Brain microvascular endothelial cell (primary cell): ENCODE results near the gene OTP.

Experiments
- DNase-seq: peaks from one replicate; pipeline ENCODE4 v3.0.0-alpha.2; 2020
- H3K27ac ChIP-seq: fragments of 250-450 bp; sonication (Bioruptor Pico); 2 replicates; pipeline ENCODE4 v1.5.1; 2020; ENCODE audit warnings: mild to moderate bottlenecking, moderate library complexity
- H3K27me3 ChIP-seq: fragments of 250-450 bp; sonication (Bioruptor Pico); replicated peaks from 2 replicates; pipeline ENCODE4 v1.5.1; 2020; ENCODE audit warnings: mild to moderate bottlenecking
- H3K36me3 ChIP-seq: fragments of 250-450 bp; sonication (Bioruptor Pico); replicated peaks from 2 replicates; pipeline ENCODE4 v1.5.1; 2020; ENCODE audit warnings: mild to moderate bottlenecking
- H3K4me3 ChIP-seq: 2 replicates; pipeline ENCODE4 v1.5.1; 2011; ENCODE audit warnings: low read depth, mild to moderate bottlenecking, control low read depth, low read length, moderate library complexity
- in situ Hi-C: cut with HindIII; loops from 2 replicates; pipeline ENCODE4 v1.10.0; 2017; ENCODE audit warnings: low sequenced_read_pairs, low pct_ligation_motif_present
- TF ChIP-seq, protein P1 (sequence below): IDR thresholded peaks from 2 replicates; pipeline ENCODE4 v1.5.1; 2011; ENCODE audit warnings: low read depth, mild to moderate bottlenecking, moderate library complexity, low read length, control low read depth, inconsistent platforms; ENCODE audit errors: missing control alignments

The OTP gene

DNA sequence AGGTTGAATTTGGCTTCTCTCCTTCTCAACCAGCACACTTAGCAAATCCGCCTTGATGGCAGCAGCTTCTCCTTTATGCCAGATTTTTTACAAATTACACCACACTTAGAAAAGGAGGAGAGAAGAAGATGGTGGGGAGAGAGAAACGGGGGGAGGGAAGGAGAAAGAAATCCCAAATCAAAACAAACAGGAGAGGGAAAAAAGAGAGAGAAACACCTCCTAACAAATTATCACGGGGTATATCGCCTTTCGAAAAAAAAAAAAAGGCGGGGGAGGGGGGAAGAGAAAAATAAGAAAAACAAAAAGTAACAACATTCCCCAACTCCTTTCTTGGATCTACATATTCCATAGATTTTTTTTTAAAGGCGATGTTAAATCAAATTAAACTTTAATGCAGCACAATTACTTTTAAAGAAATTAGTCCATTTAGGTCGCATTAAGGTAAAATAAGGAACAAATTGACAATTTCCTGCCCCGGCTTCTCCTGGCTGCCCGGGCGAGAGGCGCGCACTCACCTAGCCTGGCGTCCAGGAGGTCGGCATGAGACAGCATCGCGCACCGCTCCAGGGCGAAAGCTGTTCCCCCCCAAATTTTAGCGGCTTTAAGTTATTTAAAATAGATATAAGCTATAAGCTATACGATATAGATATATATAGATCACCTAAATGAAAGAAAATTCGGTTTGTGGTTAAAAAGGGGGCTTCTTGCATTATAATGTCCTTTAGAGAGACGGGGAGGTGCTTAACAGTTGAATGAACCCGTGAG lies at the start of gene OTP:
OTP (minus strand) TSS at position 716 of the 765 bp plus-strand sequence; CDS start at position 552, 164 bp downstream.
- Histone ChIP-seq H3K4me3 (no peak within 1 kb of the TSS), H3K36me3 (no peaks in the 10 kb centered on the region), H3K27me3 (peaks cover 84% of the 10 kb centered on the region), H3K27ac (no peak within 1 kb of the TSS)
- in situ Hi-C loops: no loop called here
- no peak for DNase-seq
- TF ChIP-seq, protein P1, sequence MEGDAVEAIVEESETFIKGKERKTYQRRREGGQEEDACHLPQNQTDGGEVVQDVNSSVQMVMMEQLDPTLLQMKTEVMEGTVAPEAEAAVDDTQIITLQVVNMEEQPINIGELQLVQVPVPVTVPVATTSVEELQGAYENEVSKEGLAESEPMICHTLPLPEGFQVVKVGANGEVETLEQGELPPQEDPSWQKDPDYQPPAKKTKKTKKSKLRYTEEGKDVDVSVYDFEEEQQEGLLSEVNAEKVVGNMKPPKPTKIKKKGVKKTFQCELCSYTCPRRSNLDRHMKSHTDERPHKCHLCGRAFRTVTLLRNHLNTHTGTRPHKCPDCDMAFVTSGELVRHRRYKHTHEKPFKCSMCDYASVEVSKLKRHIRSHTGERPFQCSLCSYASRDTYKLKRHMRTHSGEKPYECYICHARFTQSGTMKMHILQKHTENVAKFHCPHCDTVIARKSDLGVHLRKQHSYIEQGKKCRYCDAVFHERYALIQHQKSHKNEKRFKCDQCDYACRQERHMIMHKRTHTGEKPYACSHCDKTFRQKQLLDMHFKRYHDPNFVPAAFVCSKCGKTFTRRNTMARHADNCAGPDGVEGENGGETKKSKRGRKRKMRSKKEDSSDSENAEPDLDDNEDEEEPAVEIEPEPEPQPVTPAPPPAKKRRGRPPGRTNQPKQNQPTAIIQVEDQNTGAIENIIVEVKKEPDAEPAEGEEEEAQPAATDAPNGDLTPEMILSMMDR: no peak

DNA sequence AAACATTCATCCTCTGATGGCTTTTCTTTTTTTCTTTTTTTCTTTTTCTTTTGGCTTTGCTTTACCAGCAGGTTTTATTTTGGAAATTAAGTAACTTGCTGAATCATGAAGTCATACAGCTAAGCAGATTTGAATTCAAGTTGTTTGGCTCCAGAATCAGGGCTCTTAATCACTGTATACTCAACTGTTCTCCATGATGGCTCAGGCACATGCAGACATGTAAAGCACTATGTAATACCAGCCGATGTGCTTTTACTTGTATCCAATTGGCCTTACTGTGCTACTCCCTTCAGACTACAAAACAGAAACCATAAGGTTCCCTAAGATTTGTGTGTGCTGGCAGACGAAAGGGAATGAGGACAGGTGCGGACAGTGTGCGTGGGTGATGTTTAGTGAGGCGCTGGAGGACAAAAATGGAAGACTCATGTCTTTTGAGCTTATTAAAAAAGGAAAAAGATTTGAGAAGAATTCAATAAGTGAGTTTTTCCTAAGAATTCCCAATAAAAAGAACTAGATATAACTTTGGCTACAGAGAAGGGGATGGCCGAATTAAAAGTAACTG lies 44.7 kb upstream of the OTP start:
- Histone ChIP-seq H3K27me3 (no peaks in the 10 kb centered on the region), H3K27ac (no peak overlapping the region), H3K4me3 (no peak overlapping the region), H3K36me3 (no peaks in the 10 kb centered on the region)
- in situ Hi-C loops: no loop called here
- DNase-seq: no peak
- TF ChIP-seq, protein P1: no peak

- TF ChIP-seq, protein P1: no peak
- H3K4me3 ChIP-seq: no peak overlapping the region
- DNase-seq: no peak
- H3K27me3 ChIP-seq: peaks cover 11% of the 10 kb centered on the region
- H3K36me3 ChIP-seq: no peaks in the 10 kb centered on the region
- in situ Hi-C loops: no loop called here
- no peak overlapping the region for H3K27ac ChIP-seq
Measured at GRCh38 chr5:77670526-77670925, 32.0 kb upstream of the OTP start.

DNA sequence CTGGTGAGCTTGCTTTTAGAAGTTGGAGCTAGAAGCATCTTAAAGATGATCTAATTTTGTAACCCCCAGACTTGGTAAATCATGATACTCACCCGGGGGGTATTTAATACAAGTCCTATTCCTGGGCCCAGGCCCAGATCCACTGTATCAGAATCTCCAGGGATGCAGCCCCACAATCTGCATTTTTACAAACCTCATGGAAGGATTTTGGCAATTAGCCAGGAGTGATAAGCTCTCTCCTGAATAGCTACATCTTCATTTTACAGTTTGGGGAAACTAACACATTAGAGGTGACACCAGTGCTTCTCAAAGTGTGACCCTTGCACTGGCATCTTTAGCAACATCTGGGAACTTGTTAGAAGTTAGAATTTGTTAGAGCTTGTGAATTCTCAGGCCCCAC lies 31.2 kb upstream of the OTP start:
- Histone ChIP-seq H3K27me3 (peaks cover 11% of the 10 kb centered on the region), H3K4me3 (no peak overlapping the region), H3K27ac (no peak overlapping the region), H3K36me3 (no peaks in the 10 kb centered on the region)
- in situ Hi-C loops: no loop called here
- TF ChIP-seq, protein P1: no peak
- DNase-seq: no peak

DNA sequence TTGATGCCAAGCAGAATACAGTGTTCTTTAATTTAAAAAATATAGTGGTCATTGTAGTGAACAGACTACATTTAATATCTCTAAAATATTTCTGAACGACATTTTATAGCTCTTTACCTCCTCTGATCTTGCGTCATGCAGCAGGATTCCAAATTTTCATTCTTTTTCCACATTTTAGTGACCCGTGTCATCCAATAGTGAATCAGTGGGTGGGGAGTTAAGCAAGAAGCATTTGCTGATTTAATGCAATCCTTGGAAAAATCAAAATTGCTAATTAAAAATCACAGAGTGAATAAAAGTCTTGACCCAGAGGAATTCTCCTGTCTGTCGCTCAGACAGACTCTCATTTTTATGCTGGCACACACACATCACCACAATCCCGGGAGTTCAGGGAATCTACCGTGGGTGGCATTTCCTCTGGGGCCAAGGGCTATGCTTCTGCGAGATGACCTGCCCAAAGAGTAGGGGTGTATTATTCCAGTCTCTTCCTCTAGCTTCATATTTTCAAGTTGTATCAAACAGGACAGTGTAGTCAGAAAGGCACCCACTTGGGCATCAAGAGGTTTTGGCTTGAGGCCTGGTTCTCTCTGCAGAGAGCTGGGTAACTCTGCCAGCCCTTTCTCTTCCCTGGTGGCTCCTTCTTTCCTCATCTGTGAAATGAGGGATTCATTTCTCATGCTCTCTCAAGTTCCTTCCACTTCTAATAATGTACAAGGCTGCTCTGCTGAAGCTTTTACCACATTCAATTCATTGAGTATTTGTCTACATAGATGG lies 24.8 kb upstream of the OTP start:
- in situ Hi-C loops: no loop called here
- peaks cover 12% of the 10 kb centered on the region for H3K27me3 ChIP-seq
- no peak overlapping the region for H3K4me3 ChIP-seq
- DNase-seq: no peak
- no peaks in the 10 kb centered on the region for H3K36me3 ChIP-seq
- TF ChIP-seq, protein P1: no peak
- H3K27ac ChIP-seq: no peak overlapping the region
